NB4 (cell line): ENCODE results near the gene XPC.
A peak's percentile ranks its signal among the peaks of the same experiment; 100 is the strongest.

ENCODE experiments used
- CTCF ChIP-seq: IDR thresholded peaks from one replicate; pipeline ENCODE4 v1.5.1; 2012; ENCODE audit warnings: low read depth, low read length
- MAX ChIP-seq: IDR thresholded peaks from 2 replicates; pipeline ENCODE4 v1.6.1; 2011; ENCODE audit warnings: low read depth, low read length
- MYC ChIP-seq: IDR thresholded peaks from 2 replicates; pipeline ENCODE4 v1.6.1; 2011; ENCODE audit warnings: low read depth, low read length
- POLR2A ChIP-seq: IDR thresholded peaks from 2 replicates; pipeline ENCODE4 v1.6.1; 2011; ENCODE audit warnings: mild to moderate bottlenecking; ENCODE audit not compliant: insufficient read length; ENCODE audit errors: extremely low read depth

- peak; percentile 27 for TF ChIP-seq POLR2A
- TF ChIP-seq CTCF, result no peak
- peak; percentile 56 for TF ChIP-seq MAX
- peak; percentile 55; the same call in 1 of the 2 replicates for TF ChIP-seq MYC
These were observed 53.7 kb downstream of the XPC start, which contains the start of the genes CHCHD4 and TMEM43 for GRCh38 chr3:14124615-14125192.
